ENCODE data around the gene NBPF9.
A peak's percentile ranks its signal among the peaks of the same experiment; 100 is the strongest.
"Not testable (repeated sequence)": the region's sequence is repeated elsewhere in the genome, so short reads cannot be mapped to it uniquely, and the experiment has no call there.

The NBPF9 gene

GRCh38 chr1:149103109-149104081 is at the start of gene NBPF9:
NBPF9 (minus strand) TSS chr1:149103551; CDS start chr1:149082139, 21,412 bp downstream.
- peak within 1 kb of the TSS; percentile 58 for H3K27ac ChIP-seq

GRCh38 chr1:149149909-149150308 is 46.6 kb upstream of the NBPF9 start:
- H3K27ac ChIP-seq = not testable (repeated sequence)

GRCh38 chr1:149137585-149137984 is 34.2 kb upstream of the NBPF9 start:
- not testable (repeated sequence) for H3K27ac ChIP-seq

DNA sequence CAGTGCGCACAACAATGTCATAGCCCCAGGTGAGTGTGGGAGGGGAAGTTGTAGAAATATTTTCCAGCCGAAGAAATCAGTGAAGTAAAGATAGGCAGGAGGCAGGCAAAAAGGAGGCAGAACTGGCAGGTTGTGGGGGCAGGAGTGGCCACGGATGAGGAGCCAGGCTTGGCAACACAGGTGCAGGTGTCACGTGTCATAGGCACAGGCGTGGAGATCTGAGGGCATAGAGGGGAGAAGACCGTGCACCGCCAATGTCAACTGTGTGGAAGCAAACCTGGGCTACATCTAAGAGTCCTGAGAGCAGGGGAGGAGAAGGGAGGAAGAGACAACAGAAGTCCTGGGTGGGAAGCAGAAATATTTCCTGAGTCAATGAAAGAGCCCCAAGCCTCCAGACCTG is 27.6 kb upstream of the NBPF9 start:
- H3K27ac ChIP-seq = not testable (repeated sequence)

DNA sequence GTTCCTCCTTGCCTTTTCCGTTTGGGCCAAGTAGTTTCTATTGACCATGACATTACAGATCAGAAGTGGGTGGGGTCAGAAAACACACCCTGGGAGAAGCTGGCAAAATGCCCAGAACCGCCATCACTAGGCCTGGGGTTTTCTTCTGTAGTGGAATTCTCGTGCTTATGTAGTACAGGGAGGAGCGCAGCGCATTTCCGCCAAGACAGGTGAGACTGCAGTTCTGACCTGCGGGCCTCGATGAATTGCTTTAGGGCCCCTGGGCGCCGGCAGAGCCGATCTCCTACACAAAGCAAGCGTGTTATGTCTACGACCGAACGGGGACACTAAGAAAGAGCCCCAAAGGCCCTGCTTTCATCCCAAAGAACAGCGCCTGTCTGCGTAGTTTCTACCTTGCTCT is 25.9 kb upstream of the NBPF9 start:
- H3K27ac ChIP-seq = not testable (repeated sequence)

DNA sequence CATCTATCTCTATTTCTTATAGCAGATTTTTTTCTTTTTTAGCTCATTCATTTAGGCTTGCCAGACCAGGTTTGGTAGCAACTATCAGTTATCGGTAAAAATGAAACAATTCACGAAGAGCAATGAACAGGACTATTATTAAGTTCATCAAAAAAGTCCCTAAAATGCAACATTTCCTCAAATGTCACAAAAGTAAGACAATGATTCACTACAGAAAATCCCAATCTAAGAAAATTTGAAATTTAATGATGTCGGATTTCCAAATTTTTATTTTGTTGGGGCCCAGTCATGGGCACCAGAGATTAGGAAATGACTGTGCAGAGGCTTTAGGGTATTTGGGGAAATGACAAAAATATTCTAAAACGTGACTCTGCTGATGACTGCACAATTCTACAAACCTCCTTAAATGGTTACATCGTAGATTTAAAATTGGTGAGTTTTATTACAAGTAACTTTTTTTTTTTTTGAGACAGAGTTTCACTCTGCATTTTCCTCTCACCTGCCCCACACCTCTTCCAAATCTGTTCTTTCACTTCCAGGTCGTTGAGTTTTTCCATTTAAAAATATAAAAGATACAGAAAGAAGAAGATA is 23.3 kb upstream of the NBPF9 start:
- H3K27ac ChIP-seq = not testable (repeated sequence)

- H3K27ac ChIP-seq = not testable (repeated sequence)
- peak; percentile 14; the same call in 1 of the 2 replicates for TF ChIP-seq CTCF (conservative IDR thresholded peaks at IDR 0.05)
Measured at GRCh38 chr1:149123948-149124926, 20.9 kb upstream of the NBPF9 start.

DNA sequence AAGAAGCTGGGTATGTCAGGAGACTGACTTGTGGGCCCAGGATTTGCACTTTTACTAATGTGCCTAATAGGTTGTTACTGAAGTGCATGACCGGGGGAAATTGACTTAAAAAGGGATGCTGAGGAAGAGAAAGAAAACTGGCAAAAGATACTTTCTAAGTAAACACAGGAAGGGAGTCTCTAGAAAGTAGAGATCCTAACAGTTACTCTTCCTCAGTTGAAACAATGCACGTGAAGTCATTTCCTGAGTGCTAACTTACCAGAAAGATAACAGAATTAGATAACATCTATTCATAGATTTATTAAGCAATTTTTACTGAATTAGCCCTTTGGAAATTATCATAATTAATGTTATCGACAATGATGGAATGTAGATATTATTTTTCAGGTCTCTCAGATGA is 9.5 kb upstream of the NBPF9 start:
- H3K27ac ChIP-seq = not testable (repeated sequence)

GRCh38 chr1:149110343-149110742 is 7.0 kb upstream of the NBPF9 start:
- not testable (repeated sequence) for H3K27ac ChIP-seq

GRCh38 chr1:149102574-149102973 is 777 bp downstream of the NBPF9 start:
- H3K27ac ChIP-seq = peak overlapping the region; percentile 58; the same call in 1 of the 2 replicates

GRCh38 chr1:149098276-149098675 is 5.1 kb downstream of the NBPF9 start:
- not testable (repeated sequence) for H3K27ac ChIP-seq

DNA sequence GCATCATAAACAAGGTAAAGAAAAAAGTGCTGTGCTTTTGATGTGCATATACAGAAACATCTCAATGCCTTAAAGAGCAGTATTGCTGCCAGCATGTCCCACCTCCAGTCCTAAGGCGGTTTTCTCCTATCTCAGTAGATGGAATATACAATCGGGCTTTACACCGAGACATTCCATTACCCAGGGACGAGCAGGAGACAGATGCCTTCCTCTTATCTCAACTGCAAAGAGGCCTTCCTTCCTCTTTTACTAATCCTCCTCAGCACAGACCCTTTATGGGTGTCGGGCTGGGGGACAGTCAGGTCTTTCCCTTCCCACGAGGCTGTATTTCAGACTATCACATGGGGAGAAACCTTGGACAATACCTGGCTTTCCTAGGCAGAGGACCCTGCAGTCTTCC is 10.2 kb downstream of the NBPF9 start:
- not testable (repeated sequence) for H3K27ac ChIP-seq

GRCh38 chr1:149075505-149076127 is 27.7 kb downstream of the NBPF9 start:
- TF ChIP-seq CTCF (conservative IDR thresholded peaks at IDR 0.05) = peak; percentile 41

DNA sequence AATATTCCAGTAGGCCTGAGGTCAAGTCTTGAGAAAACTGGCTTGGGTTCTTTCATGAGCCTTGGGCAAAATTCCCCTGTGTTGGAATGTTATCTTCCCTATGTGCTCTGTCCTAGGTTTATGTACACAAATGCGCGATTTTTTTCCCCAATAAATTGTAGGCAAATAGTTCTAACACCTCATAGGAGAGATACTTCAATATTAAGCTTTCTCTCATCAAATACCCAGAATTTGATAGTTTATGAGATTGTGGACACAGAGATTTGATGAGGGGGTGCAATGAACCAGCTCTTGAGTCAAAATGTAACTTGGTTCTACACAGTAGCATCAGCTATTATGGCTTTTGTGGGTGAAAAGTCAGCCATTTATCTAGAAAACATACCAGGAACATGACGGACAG is 38.7 kb downstream of the NBPF9 start:
- not testable (repeated sequence) for H3K27ac ChIP-seq

More at GRCh38 chr1:149075505-149076127, 27.7 kb downstream of the NBPF9 start:
- not testable (repeated sequence) for H3K27ac ChIP-seq

GRCh38 chr1:149043056-149043455 is 60.3 kb downstream of the NBPF9 start:
- not testable (repeated sequence) for H3K27ac ChIP-seq

DNA sequence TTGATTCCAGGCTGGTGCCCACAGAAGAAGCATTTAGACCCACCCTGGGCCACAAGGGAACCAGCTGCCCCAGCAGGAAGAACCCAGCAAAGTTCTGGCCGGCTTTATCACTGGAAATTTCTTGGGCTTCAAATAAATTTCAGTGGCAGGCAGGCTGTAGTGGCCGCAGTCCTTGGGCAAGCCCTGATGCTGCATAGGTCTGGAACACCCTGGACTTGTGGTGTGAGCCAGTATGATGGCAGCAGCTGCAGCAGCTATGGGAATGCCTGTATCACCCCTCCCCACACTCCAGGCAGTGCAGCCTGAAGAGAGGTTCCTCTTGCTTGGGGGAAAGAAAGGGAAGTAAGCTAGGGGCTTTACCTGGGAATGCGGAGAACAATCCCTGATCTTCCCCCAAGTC is 69.4 kb downstream of the NBPF9 start:
- not testable (repeated sequence) for H3K27ac ChIP-seq

GRCh38 chr1:149024327-149024726 is 79.0 kb downstream of the NBPF9 start:
- not testable (repeated sequence) for H3K27ac ChIP-seq

GRCh38 chr1:149018577-149018976 is 84.8 kb downstream of the NBPF9 start:
- not testable (repeated sequence) for H3K27ac ChIP-seq

Measured in C4-2B (cell line).